Neural progenitor cell (in vitro differentiated cells): ENCODE data around the gene NUDT3.

ENCODE experiments used
- CTCF ChIP-seq: fragments of 200-600 bp; sonication (generic); IDR thresholded peaks from 2 replicates; pipeline ENCODE4 v1.5.1; 2017; ENCODE audit warnings: antibody characterized with exemption, mild to moderate bottlenecking
- EZH2 ChIP-seq: fragments of 200-600 bp; sonication (generic); IDR thresholded peaks from 2 replicates; pipeline ENCODE4 v1.6.1; 2017; ENCODE audit warnings: antibody characterized with exemption, mild to moderate bottlenecking, moderate library complexity
- EZH2phosphoT487 ChIP-seq: fragments of 200-600 bp; sonication (generic); IDR thresholded peaks from 2 replicates; pipeline ENCODE4 v1.6.1; 2017; ENCODE audit warnings: antibody characterized with exemption

- TF ChIP-seq CTCF (no peak), EZH2 (no peak), EZH2phosphoT487 (no peak)
Measured at GRCh38 chr6:34273242-34273805, 119.1 kb downstream of the NUDT3 start.
